Keratinocyte (primary cell): Measurements from ENCODE around the gene STEAP3.

Source experiments
- EZH2 ChIP-seq: IDR thresholded peaks from one replicate; pipeline ENCODE4 v1.6.1; 2012; ENCODE audit warnings: inconsistent platforms, mild to moderate bottlenecking, low read length, moderate library complexity
- TF ChIP-seq, protein P1 (sequence below), 3 experiments: IDR thresholded peaks in 1 of 3; conservative IDR thresholded peaks in 1 of 3; optimal IDR thresholded peaks in 1 of 3; 2 replicates in 2 of 3; 3 replicates in 1 of 3; pipeline versions ENCODE3 to v1.5.1; 2011; ENCODE audit warnings: low read length in 3 of 3, mild to moderate bottlenecking in 3 of 3, moderate library complexity in 2 of 3, control low read depth in 1 of 3, inconsistent platforms in 1 of 3; ENCODE audit not compliant: insufficient read depth in 2 of 3; ENCODE audit errors: extremely low read depth in 1 of 3

DNA sequence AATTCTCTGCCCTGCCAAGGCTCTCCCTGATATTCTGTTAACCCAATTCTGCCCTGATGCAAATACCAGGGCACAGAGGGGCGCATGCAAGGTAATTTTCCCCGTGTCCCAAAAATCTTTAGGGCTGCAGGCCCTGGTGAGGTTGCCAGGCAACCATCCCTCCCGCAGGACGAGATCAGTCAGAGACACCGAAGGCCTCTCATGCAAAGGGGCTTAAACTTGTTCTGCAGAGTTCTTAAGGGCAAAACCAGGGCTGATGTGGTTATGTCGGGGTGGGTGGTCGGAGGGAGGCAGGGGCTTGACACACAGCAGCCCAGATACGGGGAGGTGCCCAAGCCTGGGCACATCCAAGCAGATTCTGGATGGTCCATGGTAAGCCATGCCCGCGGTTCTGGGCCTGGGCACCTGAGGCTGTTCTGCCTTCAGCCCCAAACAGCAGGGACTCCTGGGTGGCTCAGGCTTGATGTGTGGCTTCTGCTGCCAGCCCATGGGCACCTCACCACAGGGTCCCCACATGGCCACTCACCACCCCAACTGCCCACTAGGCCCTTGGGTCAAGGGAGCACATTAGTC is 27.2 kb downstream of the STEAP3 start:
- TF ChIP-seq, protein P1, sequence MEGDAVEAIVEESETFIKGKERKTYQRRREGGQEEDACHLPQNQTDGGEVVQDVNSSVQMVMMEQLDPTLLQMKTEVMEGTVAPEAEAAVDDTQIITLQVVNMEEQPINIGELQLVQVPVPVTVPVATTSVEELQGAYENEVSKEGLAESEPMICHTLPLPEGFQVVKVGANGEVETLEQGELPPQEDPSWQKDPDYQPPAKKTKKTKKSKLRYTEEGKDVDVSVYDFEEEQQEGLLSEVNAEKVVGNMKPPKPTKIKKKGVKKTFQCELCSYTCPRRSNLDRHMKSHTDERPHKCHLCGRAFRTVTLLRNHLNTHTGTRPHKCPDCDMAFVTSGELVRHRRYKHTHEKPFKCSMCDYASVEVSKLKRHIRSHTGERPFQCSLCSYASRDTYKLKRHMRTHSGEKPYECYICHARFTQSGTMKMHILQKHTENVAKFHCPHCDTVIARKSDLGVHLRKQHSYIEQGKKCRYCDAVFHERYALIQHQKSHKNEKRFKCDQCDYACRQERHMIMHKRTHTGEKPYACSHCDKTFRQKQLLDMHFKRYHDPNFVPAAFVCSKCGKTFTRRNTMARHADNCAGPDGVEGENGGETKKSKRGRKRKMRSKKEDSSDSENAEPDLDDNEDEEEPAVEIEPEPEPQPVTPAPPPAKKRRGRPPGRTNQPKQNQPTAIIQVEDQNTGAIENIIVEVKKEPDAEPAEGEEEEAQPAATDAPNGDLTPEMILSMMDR (optimal IDR thresholded peaks at IDR 0.05 in 1 of 3, IDR thresholded peaks at IDR 0.05 in 1 of 3, conservative IDR thresholded peaks at IDR 0.05 in 1 of 3; ENCODE audit: extremely low read depth in 1 of 3, insufficient read depth in 2 of 3, low read length in 3 of 3), result no peak
- no peak for TF ChIP-seq EZH2
